WTC11 (cell line): Measurements from ENCODE around the gene POLR3GL. TPM values are rescaled to one million over a fixed set of nuclear protein-coding genes. Genes with fewer than 3 reads are reported as not detected.

ENCODE experiments used
- ATAC-seq: fragments of 200-7000 bp; cut with Tn5 transposase; 2 replicates; pipeline ENCODE4 v1.10.0; 2021; ENCODE audit warnings: mild to moderate bottlenecking, moderate library complexity
- CTCF ChIA-PET: fragments of 300-600 bp; sonication (Branson Sonifier 250); formaldehyde crosslinking; loops from one replicate; lab custom pipeline; 2021; ENCODE audit warnings: antibody characterized with exemption; lab: Charles Lee
- POLR2A ChIA-PET: fragments of 350-600 bp; sonication (Branson Sonifier 250); formaldehyde crosslinking; loops from one replicate; lab custom pipeline; 2021; ENCODE audit warnings: antibody characterized with exemption; lab: Charles Lee
- DNase-seq: peaks from one replicate; pipeline ENCODE4 v3.0.0; 2021; ENCODE audit warnings: low spot score
- H3K27ac Mint-ChIP-seq: 2 replicates; pipeline ENCODE4 v1.8.0; 2021; ENCODE audit warnings: mixed read lengths
- H3K27me3 Mint-ChIP-seq: 2 replicates; pipeline ENCODE4 v1.8.0; 2021; ENCODE audit warnings: low read depth, mild to moderate bottlenecking, moderate library complexity, mixed read lengths
- H3K36me3 Mint-ChIP-seq: 2 replicates; pipeline ENCODE4 v1.8.0; 2021; ENCODE audit warnings: mixed read lengths
- H3K4me1 Mint-ChIP-seq: 2 replicates; pipeline ENCODE4 v1.8.0; 2022; ENCODE audit warnings: mixed read lengths
- H3K4me3 Mint-ChIP-seq: 2 replicates; pipeline ENCODE4 v1.8.0; 2021; ENCODE audit warnings: mild to moderate bottlenecking, moderate library complexity, mixed read lengths
- H3K9me3 Mint-ChIP-seq: 2 replicates; pipeline ENCODE4 v1.8.0; 2021; ENCODE audit warnings: mixed read lengths
- CREM ChIP-seq: sonication (generic); formaldehyde crosslinking; IDR thresholded peaks from 2 replicates; pipeline ENCODE4 v1.8.1; 2022; ENCODE audit warnings: mild to moderate bottlenecking, missing genetic modification reagents, moderate library complexity
- NR3C1 ChIP-seq: sonication (generic); formaldehyde crosslinking; conservative IDR thresholded peaks from 2 replicates; pipeline ENCODE4 v1.8.1; 2023; ENCODE audit warnings: low read depth, mild to moderate bottlenecking, missing genetic modification reagents
- RELA ChIP-seq: sonication (generic); formaldehyde crosslinking; IDR thresholded peaks from 2 replicates; pipeline ENCODE4 v1.8.1; 2022; ENCODE audit warnings: missing genetic modification reagents, mild to moderate bottlenecking, borderline replicate concordance
- TCF7 ChIP-seq: sonication (generic); formaldehyde crosslinking; IDR thresholded peaks from 2 replicates; pipeline ENCODE4 v1.8.0; 2022; ENCODE audit warnings: mild to moderate bottlenecking, low read depth, missing genetic modification reagents, moderate library complexity
- ZNF263 ChIP-seq: sonication (generic); formaldehyde crosslinking; IDR thresholded peaks from 2 replicates; pipeline ENCODE4 v1.8.1; 2022; ENCODE audit warnings: low read depth, mild to moderate bottlenecking, moderate library complexity, missing genetic modification reagents
- total RNA-seq: library from RNA; stranded (reverse); gene quantifications from 3 replicates; pipeline ENCODE4 v1.2.3, GENCODE V29; 2021
- TF ChIP-seq, protein P1 (sequence below): sonication (generic); formaldehyde crosslinking; IDR thresholded peaks from 2 replicates; pipeline ENCODE4 v1.8.1; 2023; ENCODE audit warnings: mild to moderate bottlenecking, missing genetic modification reagents, borderline replicate concordance
- TF ChIP-seq, protein P2 (sequence below): sonication (generic); formaldehyde crosslinking; IDR thresholded peaks from 2 replicates; pipeline ENCODE4 v1.8.1; 2023; ENCODE audit warnings: mild to moderate bottlenecking, missing genetic modification reagents, moderate library complexity
- TF ChIP-seq, protein P3 (sequence below): sonication (generic); formaldehyde crosslinking; IDR thresholded peaks from 2 replicates; pipeline ENCODE4 v1.8.0; 2022; ENCODE audit warnings: mild to moderate bottlenecking, missing genetic modification reagents
- TF ChIP-seq, protein P4 (sequence below): fragments of 250-450 bp; sonication (Bioruptor Pico); IDR thresholded peaks from 2 replicates; pipeline ENCODE4 v1.9.0; 2021; ENCODE audit warnings: moderate library complexity, mild to moderate bottlenecking, inconsistent platforms, borderline replicate concordance
- TF ChIP-seq, protein P5 (sequence below): sonication (generic); formaldehyde crosslinking; IDR thresholded peaks from 2 replicates; pipeline ENCODE4 v1.8.0; 2022; ENCODE audit warnings: missing genetic modification reagents
- TF ChIP-seq, protein P6 (sequence below): fragments of 250-450 bp; sonication (Bioruptor Pico); IDR thresholded peaks from 2 replicates; pipeline ENCODE4 v2.1.2; 2022; ENCODE audit warnings: mild to moderate bottlenecking, moderate library complexity
- TF ChIP-seq, protein P7 (sequence below): sonication (generic); formaldehyde crosslinking; IDR thresholded peaks from 2 replicates; pipeline ENCODE4 v1.8.0; 2022; ENCODE audit warnings: mild to moderate bottlenecking, missing genetic modification reagents

Gene POLR3GL
- total RNA-seq, 1 experiment from 2014 or later = 3.8 TPM

DNA sequence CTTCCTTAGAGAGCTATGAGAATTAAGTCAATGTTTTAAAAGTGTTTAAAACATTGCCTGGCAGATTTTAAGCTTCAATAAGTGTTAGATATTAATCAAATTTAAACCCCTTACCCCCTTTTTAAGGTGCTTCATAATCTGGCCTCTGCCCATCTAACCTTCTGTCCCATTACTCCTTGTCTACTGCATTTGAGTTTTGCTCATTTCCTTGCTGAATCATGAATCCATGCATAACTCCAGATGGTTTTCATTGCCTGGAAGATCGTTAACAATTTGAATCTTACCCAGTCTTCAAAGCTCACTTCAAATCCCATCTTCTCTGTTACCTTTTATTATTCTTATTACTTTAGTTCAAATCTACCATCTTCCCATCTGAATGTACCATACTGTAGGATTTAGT is 52.4 kb downstream of the POLR3GL start (continued):
- TF ChIP-seq, protein P1, sequence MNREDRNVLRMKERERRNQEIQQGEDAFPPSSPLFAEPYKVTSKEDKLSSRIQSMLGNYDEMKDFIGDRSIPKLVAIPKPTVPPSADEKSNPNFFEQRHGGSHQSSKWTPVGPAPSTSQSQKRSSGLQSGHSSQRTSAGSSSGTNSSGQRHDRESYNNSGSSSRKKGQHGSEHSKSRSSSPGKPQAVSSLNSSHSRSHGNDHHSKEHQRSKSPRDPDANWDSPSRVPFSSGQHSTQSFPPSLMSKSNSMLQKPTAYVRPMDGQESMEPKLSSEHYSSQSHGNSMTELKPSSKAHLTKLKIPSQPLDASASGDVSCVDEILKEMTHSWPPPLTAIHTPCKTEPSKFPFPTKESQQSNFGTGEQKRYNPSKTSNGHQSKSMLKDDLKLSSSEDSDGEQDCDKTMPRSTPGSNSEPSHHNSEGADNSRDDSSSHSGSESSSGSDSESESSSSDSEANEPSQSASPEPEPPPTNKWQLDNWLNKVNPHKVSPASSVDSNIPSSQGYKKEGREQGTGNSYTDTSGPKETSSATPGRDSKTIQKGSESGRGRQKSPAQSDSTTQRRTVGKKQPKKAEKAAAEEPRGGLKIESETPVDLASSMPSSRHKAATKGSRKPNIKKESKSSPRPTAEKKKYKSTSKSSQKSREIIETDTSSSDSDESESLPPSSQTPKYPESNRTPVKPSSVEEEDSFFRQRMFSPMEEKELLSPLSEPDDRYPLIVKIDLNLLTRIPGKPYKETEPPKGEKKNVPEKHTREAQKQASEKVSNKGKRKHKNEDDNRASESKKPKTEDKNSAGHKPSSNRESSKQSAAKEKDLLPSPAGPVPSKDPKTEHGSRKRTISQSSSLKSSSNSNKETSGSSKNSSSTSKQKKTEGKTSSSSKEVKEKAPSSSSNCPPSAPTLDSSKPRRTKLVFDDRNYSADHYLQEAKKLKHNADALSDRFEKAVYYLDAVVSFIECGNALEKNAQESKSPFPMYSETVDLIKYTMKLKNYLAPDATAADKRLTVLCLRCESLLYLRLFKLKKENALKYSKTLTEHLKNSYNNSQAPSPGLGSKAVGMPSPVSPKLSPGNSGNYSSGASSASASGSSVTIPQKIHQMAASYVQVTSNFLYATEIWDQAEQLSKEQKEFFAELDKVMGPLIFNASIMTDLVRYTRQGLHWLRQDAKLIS (CRISPR knock-in tag) = no peak
- TF ChIP-seq, protein P2, sequence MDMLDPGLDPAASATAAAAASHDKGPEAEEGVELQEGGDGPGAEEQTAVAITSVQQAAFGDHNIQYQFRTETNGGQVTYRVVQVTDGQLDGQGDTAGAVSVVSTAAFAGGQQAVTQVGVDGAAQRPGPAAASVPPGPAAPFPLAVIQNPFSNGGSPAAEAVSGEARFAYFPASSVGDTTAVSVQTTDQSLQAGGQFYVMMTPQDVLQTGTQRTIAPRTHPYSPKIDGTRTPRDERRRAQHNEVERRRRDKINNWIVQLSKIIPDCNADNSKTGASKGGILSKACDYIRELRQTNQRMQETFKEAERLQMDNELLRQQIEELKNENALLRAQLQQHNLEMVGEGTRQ (CRISPR knock-in tag) = no peak
- TF ChIP-seq TCF7 (CRISPR knock-in tag) = no peak

DNA sequence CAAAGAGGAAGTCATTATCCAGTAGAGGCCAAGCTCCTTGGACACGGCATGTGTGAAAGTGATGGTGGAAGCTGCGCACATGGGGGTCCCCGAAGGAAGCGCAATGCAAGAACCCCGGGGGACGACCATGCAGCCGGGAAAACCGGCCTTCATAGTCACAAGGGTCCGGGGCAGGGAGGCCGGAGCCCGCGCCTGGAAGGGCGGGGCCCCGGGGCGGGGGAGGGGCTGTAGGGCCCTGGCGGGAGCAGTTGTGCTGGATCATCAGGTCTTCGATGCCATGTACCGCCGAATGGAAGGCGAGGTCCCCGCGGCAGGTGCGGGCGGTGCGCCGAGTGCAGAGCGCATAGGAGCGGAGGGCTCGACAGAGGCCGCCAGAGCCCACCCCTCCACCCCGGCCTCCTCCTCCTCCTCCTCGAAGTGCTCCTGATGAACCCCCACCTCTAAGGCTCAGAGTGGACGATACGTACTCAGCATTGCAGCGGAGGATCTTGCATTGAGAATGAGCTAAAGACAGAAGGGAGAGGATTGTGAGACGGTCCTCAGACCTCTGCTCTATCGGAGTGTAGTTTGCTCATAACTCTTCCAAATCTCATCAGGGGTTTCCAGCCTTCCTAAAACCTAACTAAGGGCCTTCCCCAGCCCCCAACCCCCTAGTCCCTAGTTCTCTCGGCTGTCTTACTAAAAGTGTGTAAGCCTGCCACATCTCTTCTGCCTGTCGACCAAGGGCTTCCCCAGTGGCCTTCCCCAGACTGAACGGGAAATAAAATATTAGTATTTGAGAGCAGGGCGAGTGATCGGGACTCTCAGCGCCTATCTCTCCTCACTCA is 55.0 kb downstream of the POLR3GL start:
- POLR2A ChIA-PET = interaction anchor here (0.6 to 1.6 kb wide), 3 partner anchors 19 to 161 kb away, joined by 3 to 8 read pairs (median 4); partner anchors contain the start of gene PIAS3
- peaks cover 69% of the 10 kb centered on the region for H3K27me3 Mint-ChIP-seq
- peak overlapping the region; percentile 68 for H3K4me3 Mint-ChIP-seq

More for the DNA sequence above, 55.0 kb downstream of the POLR3GL start:
- CTCF ChIA-PET = interaction anchor here (1.3 to 6.5 kb wide), 8 partner anchors 13 to 174 kb away, joined by 3 to 34 read pairs (median 10); partner anchors contain the start of gene NUDT17
- H3K4me1 Mint-ChIP-seq = peaks cover 15% of the 10 kb centered on the region
- DNase-seq = peak; percentile 72
- H3K27ac Mint-ChIP-seq = no peak overlapping the region
- no peaks in the 10 kb centered on the region for H3K9me3 Mint-ChIP-seq
- no peaks in the 10 kb centered on the region for H3K36me3 Mint-ChIP-seq
- TF ChIP-seq, protein P3, sequence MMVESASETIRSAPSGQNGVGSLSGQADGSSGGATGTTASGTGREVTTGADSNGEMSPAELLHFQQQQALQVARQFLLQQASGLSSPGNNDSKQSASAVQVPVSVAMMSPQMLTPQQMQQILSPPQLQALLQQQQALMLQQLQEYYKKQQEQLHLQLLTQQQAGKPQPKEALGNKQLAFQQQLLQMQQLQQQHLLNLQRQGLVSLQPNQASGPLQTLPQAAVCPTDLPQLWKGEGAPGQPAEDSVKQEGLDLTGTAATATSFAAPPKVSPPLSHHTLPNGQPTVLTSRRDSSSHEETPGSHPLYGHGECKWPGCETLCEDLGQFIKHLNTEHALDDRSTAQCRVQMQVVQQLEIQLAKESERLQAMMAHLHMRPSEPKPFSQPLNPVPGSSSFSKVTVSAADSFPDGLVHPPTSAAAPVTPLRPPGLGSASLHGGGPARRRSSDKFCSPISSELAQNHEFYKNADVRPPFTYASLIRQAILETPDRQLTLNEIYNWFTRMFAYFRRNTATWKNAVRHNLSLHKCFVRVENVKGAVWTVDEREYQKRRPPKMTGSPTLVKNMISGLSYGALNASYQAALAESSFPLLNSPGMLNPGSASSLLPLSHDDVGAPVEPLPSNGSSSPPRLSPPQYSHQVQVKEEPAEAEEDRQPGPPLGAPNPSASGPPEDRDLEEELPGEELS (CRISPR knock-in tag) = no peak
- TF ChIP-seq ZNF263 (CRISPR knock-in tag) = peak; percentile 68; the same call in 1 of the 2 replicates
- TF ChIP-seq, protein P4, sequence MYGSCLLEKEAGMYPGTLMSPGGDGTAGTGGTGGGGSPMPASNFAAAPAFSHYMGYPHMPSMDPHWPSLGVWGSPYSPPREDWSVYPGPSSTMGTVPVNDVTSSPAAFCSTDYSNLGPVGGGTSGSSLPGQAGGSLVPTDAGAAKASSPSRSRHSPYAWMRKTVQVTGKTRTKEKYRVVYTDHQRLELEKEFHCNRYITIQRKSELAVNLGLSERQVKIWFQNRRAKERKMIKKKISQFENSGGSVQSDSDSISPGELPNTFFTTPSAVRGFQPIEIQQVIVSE (CRISPR knock-in tag) = no peak
- TF ChIP-seq, protein P5, sequence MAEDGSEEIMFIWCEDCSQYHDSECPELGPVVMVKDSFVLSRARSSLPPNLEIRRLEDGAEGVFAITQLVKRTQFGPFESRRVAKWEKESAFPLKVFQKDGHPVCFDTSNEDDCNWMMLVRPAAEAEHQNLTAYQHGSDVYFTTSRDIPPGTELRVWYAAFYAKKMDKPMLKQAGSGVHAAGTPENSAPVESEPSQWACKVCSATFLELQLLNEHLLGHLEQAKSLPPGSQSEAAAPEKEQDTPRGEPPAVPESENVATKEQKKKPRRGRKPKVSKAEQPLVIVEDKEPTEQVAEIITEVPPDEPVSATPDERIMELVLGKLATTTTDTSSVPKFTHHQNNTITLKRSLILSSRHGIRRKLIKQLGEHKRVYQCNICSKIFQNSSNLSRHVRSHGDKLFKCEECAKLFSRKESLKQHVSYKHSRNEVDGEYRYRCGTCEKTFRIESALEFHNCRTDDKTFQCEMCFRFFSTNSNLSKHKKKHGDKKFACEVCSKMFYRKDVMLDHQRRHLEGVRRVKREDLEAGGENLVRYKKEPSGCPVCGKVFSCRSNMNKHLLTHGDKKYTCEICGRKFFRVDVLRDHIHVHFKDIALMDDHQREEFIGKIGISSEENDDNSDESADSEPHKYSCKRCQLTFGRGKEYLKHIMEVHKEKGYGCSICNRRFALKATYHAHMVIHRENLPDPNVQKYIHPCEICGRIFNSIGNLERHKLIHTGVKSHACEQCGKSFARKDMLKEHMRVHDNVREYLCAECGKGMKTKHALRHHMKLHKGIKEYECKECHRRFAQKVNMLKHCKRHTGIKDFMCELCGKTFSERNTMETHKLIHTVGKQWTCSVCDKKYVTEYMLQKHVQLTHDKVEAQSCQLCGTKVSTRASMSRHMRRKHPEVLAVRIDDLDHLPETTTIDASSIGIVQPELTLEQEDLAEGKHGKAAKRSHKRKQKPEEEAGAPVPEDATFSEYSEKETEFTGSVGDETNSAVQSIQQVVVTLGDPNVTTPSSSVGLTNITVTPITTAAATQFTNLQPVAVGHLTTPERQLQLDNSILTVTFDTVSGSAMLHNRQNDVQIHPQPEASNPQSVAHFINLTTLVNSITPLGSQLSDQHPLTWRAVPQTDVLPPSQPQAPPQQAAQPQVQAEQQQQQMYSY = no peak
- no peak for TF ChIP-seq RELA (CRISPR knock-in tag)
- TF ChIP-seq CREM (CRISPR knock-in tag) = no peak
- TF ChIP-seq, protein P6, sequence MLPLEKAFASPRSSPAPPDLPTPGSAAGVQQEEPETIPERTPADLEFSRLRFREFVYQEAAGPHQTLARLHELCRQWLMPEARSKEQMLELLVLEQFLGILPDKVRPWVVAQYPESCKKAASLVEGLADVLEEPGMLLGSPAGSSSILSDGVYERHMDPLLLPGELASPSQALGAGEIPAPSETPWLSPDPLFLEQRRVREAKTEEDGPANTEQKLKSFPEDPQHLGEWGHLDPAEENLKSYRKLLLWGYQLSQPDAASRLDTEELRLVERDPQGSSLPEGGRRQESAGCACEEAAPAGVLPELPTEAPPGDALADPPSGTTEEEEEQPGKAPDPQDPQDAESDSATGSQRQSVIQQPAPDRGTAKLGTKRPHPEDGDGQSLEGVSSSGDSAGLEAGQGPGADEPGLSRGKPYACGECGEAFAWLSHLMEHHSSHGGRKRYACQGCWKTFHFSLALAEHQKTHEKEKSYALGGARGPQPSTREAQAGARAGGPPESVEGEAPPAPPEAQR (CRISPR knock-in tag) = no peak
- TF ChIP-seq, protein P7, sequence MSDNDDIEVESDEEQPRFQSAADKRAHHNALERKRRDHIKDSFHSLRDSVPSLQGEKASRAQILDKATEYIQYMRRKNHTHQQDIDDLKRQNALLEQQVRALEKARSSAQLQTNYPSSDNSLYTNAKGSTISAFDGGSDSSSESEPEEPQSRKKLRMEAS (CRISPR knock-in tag) = peak; percentile 54; the same call in 1 of the 2 replicates
- no peak for TF ChIP-seq NR3C1 (CRISPR knock-in tag)
- peak; percentile 95 for ATAC-seq
